ENCODE results near the gene ZBTB34.

ZBTB34 gene

GRCh38 chr9:126860757-126861466 is 473 bp downstream of the ZBTB34 start:
- Histone ChIP-seq H3K23ac (ENCODE audit: low read depth, low read length, poor library complexity) (peak overlapping the region; percentile 45), H2AK5ac (ENCODE audit: low read depth, low read length) (no peak overlapping the region), H3K9me3 (replicated peaks in 1 of 2; ENCODE audit: control insufficient read depth in 2 of 2, insufficient read depth in 1 of 2, low read depth in 1 of 2, low read length in 2 of 2) (no peaks in the 10 kb centered on the region), H3K9ac (ENCODE audit: low read depth, low read length, poor library complexity) (peak overlapping the region; percentile 83), H3K4me3 (ENCODE audit: low read length in 2 of 2) (peak overlapping the region; percentile 78 to 95), H3K14ac (ENCODE audit: low read length) (peak overlapping the region; percentile 40), H3K4me1 (ENCODE audit: control insufficient read depth in 2 of 2, insufficient read depth in 1 of 2, low read depth in 1 of 2, low read length in 2 of 2) (peaks cover 11% of the 10 kb centered on the region in 2 donors), H2BK12ac (ENCODE audit: low read length) (no peak overlapping the region), H2BK5ac (ENCODE audit: low read length) (no peak overlapping the region), H2BK120ac (ENCODE audit: low read depth, low read length) (peak overlapping the region; percentile 38), H3K18ac (ENCODE audit: low read length) (peak overlapping the region; percentile 85), H3K27ac (replicated peaks; ENCODE audit: low read length) (peak overlapping the region; percentile 20), H2AFZ (ENCODE audit: low read length) (peak overlapping the region; percentile 99), H4K91ac (ENCODE audit: low read depth, low read length, poor library complexity) (no peak overlapping the region), H2BK15ac (ENCODE audit: low read length) (no peak overlapping the region), H3K27me3 (ENCODE audit: control insufficient read depth in 3 of 3, insufficient read depth in 3 of 3, low read depth in 1 of 3, low read length in 3 of 3) (peaks cover 0 to 27% (median 0%) of the 10 kb centered on the region in 3 experiments), H3K79me1 (ENCODE audit: low read depth, low read length) (no peaks in the 10 kb centered on the region), H3K36me3 (replicated peaks in 1 of 2; ENCODE audit: control insufficient read depth in 2 of 2, insufficient read depth in 2 of 2, low read length in 2 of 2) (peaks cover 2 to 30% of the 10 kb centered on the region in 2 donors), H3K4me2 (ENCODE audit: insufficient read depth, low read length, poor library complexity, severe bottlenecking) (peak overlapping the region; percentile 99), H3K4ac (ENCODE audit: low read length) (no peak overlapping the region), H4K8ac (ENCODE audit: low read depth, low read length) (no peak overlapping the region)
- WGBS, 2 donors (ENCODE audit: extremely low coverage in 2 of 2, insufficient read length in 2 of 2, insufficient replicate concordance in 1 of 2), result no CpG with 5 or more reads among the region's 71 CpGs
- no peak for DNase-seq (ENCODE audit: low spot score)

GRCh38 chr9:126861707-126862103 is 1.3 kb downstream of the ZBTB34 start:
- H3K27me3 ChIP-seq (ENCODE audit: control insufficient read depth in 3 of 3, insufficient read depth in 3 of 3, low read depth in 1 of 3, low read length in 3 of 3), result peaks cover 0 to 21% (median 0%) of the 10 kb centered on the region in 3 experiments
- H4K8ac ChIP-seq (ENCODE audit: low read depth, low read length), result no peak overlapping the region
- no peak overlapping the region for H2BK120ac ChIP-seq (ENCODE audit: low read depth, low read length)
- H3K9me3 ChIP-seq (replicated peaks in 1 of 2; ENCODE audit: control insufficient read depth in 2 of 2, insufficient read depth in 1 of 2, low read depth in 1 of 2, low read length in 2 of 2), result peaks cover 0 to 2% of the 10 kb centered on the region in 2 donors
- peaks cover 11% of the 10 kb centered on the region in 2 donors for H3K4me1 ChIP-seq (ENCODE audit: control insufficient read depth in 2 of 2, insufficient read depth in 1 of 2, low read depth in 1 of 2, low read length in 2 of 2)
- H2BK12ac ChIP-seq (ENCODE audit: low read length), result no peak overlapping the region
- no peaks in the 10 kb centered on the region for H3K79me1 ChIP-seq (ENCODE audit: low read depth, low read length)
- no peak overlapping the region for H3K27ac ChIP-seq (replicated peaks; ENCODE audit: low read length)
- H3K23ac ChIP-seq (ENCODE audit: low read depth, low read length, poor library complexity), result no peak overlapping the region
- no peak overlapping the region for H2BK15ac ChIP-seq (ENCODE audit: low read length)
- no CpG with 5 or more reads among the region's 3 CpGs for WGBS, 2 donors (ENCODE audit: extremely low coverage in 2 of 2, insufficient read length in 2 of 2, insufficient replicate concordance in 1 of 2)
- no peak for DNase-seq (ENCODE audit: low spot score)
- no peak overlapping the region for H3K9ac ChIP-seq (ENCODE audit: low read depth, low read length, poor library complexity)
- no peak overlapping the region for H2BK5ac ChIP-seq (ENCODE audit: low read length)
- no peak overlapping the region for H2AFZ ChIP-seq (ENCODE audit: low read length)
- H2AK5ac ChIP-seq (ENCODE audit: low read depth, low read length), result no peak overlapping the region
- H3K4me2 ChIP-seq (ENCODE audit: insufficient read depth, low read length, poor library complexity, severe bottlenecking), result peak overlapping the region; percentile 99
- no peak overlapping the region for H3K14ac ChIP-seq (ENCODE audit: low read length)
- peak overlapping the region in 1 of 2 donors; percentile 78 for H3K4me3 ChIP-seq (ENCODE audit: low read length in 2 of 2)
- H3K36me3 ChIP-seq (replicated peaks in 1 of 2; ENCODE audit: control insufficient read depth in 2 of 2, insufficient read depth in 2 of 2, low read length in 2 of 2), result peaks cover 2 to 38% of the 10 kb centered on the region in 2 donors
- H3K4ac ChIP-seq (ENCODE audit: low read length), result no peak overlapping the region
- no peak overlapping the region for H3K18ac ChIP-seq (ENCODE audit: low read length)
- no peak overlapping the region for H4K91ac ChIP-seq (ENCODE audit: low read depth, low read length, poor library complexity)

- Histone ChIP-seq H3K14ac (ENCODE audit: low read length) (no peak overlapping the region), H2BK12ac (ENCODE audit: low read length) (no peak overlapping the region), H3K4me2 (ENCODE audit: insufficient read depth, low read length, poor library complexity, severe bottlenecking) (no peak overlapping the region), H3K27ac (replicated peaks; ENCODE audit: low read length) (no peak overlapping the region), H3K9ac (ENCODE audit: low read depth, low read length, poor library complexity) (no peak overlapping the region), H3K79me1 (ENCODE audit: low read depth, low read length) (no peaks in the 10 kb centered on the region), H2BK5ac (ENCODE audit: low read length) (no peak overlapping the region), H2BK15ac (ENCODE audit: low read length) (no peak overlapping the region), H3K23ac (ENCODE audit: low read depth, low read length, poor library complexity) (peak overlapping the region; percentile 6), H3K4me1 (ENCODE audit: control insufficient read depth in 2 of 2, insufficient read depth in 1 of 2, low read depth in 1 of 2, low read length in 2 of 2) (peaks cover 11% of the 10 kb centered on the region in 2 donors), H4K8ac (ENCODE audit: low read depth, low read length) (no peak overlapping the region), H2AK5ac (ENCODE audit: low read depth, low read length) (no peak overlapping the region), H3K4ac (ENCODE audit: low read length) (no peak overlapping the region), H4K91ac (ENCODE audit: low read depth, low read length, poor library complexity) (no peak overlapping the region), H2AFZ (ENCODE audit: low read length) (no peak overlapping the region), H3K18ac (ENCODE audit: low read length) (no peak overlapping the region), H3K9me3 (replicated peaks in 1 of 2; ENCODE audit: control insufficient read depth in 2 of 2, insufficient read depth in 1 of 2, low read depth in 1 of 2, low read length in 2 of 2) (peaks cover 0 to 3% of the 10 kb centered on the region in 2 donors), H3K36me3 (replicated peaks in 1 of 2; ENCODE audit: control insufficient read depth in 2 of 2, insufficient read depth in 2 of 2, low read length in 2 of 2) (peaks cover 2 to 43% of the 10 kb centered on the region in 2 donors), H3K27me3 (ENCODE audit: control insufficient read depth in 3 of 3, insufficient read depth in 3 of 3, low read depth in 1 of 3, low read length in 3 of 3) (peaks cover 0 to 16% (median 0%) of the 10 kb centered on the region in 3 experiments), H3K4me3 (ENCODE audit: low read length in 2 of 2) (peak overlapping the region in 1 of 2 donors; percentile 78), H2BK120ac (ENCODE audit: low read depth, low read length) (no peak overlapping the region)
- no CpG with 5 or more reads among the region's 11 CpGs for WGBS, 2 donors (ENCODE audit: extremely low coverage in 2 of 2, insufficient read length in 2 of 2, insufficient replicate concordance in 1 of 2)
- no peak for DNase-seq (ENCODE audit: low spot score)
Measured at GRCh38 chr9:126862104-126862761, 1.8 kb downstream of the ZBTB34 start.

- no peak for DNase-seq (ENCODE audit: low spot score)
- no peak overlapping the region for H2AFZ ChIP-seq (ENCODE audit: low read length)
- no peak overlapping the region for H3K4me2 ChIP-seq (ENCODE audit: insufficient read depth, low read length, poor library complexity, severe bottlenecking)
- H3K4me1 ChIP-seq (ENCODE audit: control insufficient read depth in 2 of 2, insufficient read depth in 1 of 2, low read depth in 1 of 2, low read length in 2 of 2), result peaks cover 11 to 12% of the 10 kb centered on the region in 2 donors
- H3K4me3 ChIP-seq (ENCODE audit: low read length in 2 of 2), result no peak overlapping the region
- H3K36me3 ChIP-seq (replicated peaks in 1 of 2; ENCODE audit: control insufficient read depth in 2 of 2, insufficient read depth in 2 of 2, low read length in 2 of 2), result peaks cover 5 to 61% of the 10 kb centered on the region in 2 donors
- no CpG with 5 or more reads among the region's 2 CpGs for WGBS, 2 donors (ENCODE audit: extremely low coverage in 2 of 2, insufficient read length in 2 of 2, insufficient replicate concordance in 1 of 2)
- H3K23ac ChIP-seq (ENCODE audit: low read depth, low read length, poor library complexity), result no peak overlapping the region
- no peak overlapping the region for H3K9ac ChIP-seq (ENCODE audit: low read depth, low read length, poor library complexity)
- H4K91ac ChIP-seq (ENCODE audit: low read depth, low read length, poor library complexity), result no peak overlapping the region
- no peak overlapping the region for H3K18ac ChIP-seq (ENCODE audit: low read length)
- H2BK5ac ChIP-seq (ENCODE audit: low read length), result no peak overlapping the region
- H2BK15ac ChIP-seq (ENCODE audit: low read length), result no peak overlapping the region
- H3K4ac ChIP-seq (ENCODE audit: low read length), result no peak overlapping the region
- no peaks in the 10 kb centered on the region for H3K27me3 ChIP-seq (ENCODE audit: control insufficient read depth in 3 of 3, insufficient read depth in 3 of 3, low read depth in 1 of 3, low read length in 3 of 3)
- no peak overlapping the region for H3K27ac ChIP-seq (replicated peaks; ENCODE audit: low read length)
- no peak overlapping the region for H2BK120ac ChIP-seq (ENCODE audit: low read depth, low read length)
- H3K79me1 ChIP-seq (ENCODE audit: low read depth, low read length), result no peaks in the 10 kb centered on the region
- H2AK5ac ChIP-seq (ENCODE audit: low read depth, low read length), result no peak overlapping the region
- no peak overlapping the region for H4K8ac ChIP-seq (ENCODE audit: low read depth, low read length)
- no peak overlapping the region for H2BK12ac ChIP-seq (ENCODE audit: low read length)
- peaks cover 0 to 3% of the 10 kb centered on the region in 2 donors for H3K9me3 ChIP-seq (replicated peaks in 1 of 2; ENCODE audit: control insufficient read depth in 2 of 2, insufficient read depth in 1 of 2, low read depth in 1 of 2, low read length in 2 of 2)
- H3K14ac ChIP-seq (ENCODE audit: low read length), result no peak overlapping the region
Measured at GRCh38 chr9:126864771-126865170, 4.3 kb downstream of the ZBTB34 start.
